ENCODE results near the gene CORO2A. TPM values are rescaled to one million over a fixed set of nuclear protein-coding genes. Genes with fewer than 3 reads are reported as not detected.

Gene CORO2A
- total RNA-seq, 1 experiment from 2014 or later: 32.5 TPM

DNA sequence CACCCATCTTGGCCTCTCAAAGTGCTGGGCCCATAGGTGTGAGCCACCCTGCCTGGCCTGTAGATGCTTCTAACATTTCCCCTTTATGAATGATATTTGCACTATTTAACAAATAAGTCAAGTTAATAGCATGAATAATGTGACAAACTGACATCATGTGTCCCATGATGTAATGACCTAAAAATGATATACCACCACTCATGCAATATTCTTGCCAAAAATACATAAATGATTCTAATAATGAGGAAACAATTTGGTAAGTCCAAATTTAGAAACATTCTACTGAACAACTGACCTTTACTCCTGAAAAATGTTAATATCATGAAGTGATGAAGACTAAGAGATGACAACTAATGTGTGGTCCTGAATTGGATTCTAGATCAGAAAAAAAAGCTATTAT, 39.9 kb downstream of the CORO2A start:
- peak overlapping the region; percentile 48; the same call in 1 of the 2 replicates for H3K27ac Mint-ChIP-seq
- ChIA-PET POLR2A (no interaction called here), CTCF (no interaction called here)
- no peaks in the 10 kb centered on the region for H3K4me1 Mint-ChIP-seq
- peaks cover 38% of the 10 kb centered on the region for H3K36me3 Mint-ChIP-seq
- DNase-seq (ENCODE audit: low spot score) (no peak), ATAC-seq (no peak)
- TF ChIP-seq SMAD4 (CRISPR knock-in tag; IDR thresholded peaks at IDR 0.05): no peak
- TF ChIP-seq ZNF121 (CRISPR knock-in tag; IDR thresholded peaks at IDR 0.05): no peak
- TF ChIP-seq, protein P1, sequence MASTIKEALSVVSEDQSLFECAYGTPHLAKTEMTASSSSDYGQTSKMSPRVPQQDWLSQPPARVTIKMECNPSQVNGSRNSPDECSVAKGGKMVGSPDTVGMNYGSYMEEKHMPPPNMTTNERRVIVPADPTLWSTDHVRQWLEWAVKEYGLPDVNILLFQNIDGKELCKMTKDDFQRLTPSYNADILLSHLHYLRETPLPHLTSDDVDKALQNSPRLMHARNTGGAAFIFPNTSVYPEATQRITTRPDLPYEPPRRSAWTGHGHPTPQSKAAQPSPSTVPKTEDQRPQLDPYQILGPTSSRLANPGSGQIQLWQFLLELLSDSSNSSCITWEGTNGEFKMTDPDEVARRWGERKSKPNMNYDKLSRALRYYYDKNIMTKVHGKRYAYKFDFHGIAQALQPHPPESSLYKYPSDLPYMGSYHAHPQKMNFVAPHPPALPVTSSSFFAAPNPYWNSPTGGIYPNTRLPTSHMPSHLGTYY (CRISPR knock-in tag; IDR thresholded peaks at IDR 0.05): no peak
- no peak for TF ChIP-seq TEAD1 (CRISPR knock-in tag; IDR thresholded peaks at IDR 0.05)
- TF ChIP-seq NR3C1 (CRISPR knock-in tag; conservative IDR thresholded peaks at IDR 0.05; ENCODE audit: low read depth): no peak
- no peak for TF ChIP-seq RELA (CRISPR knock-in tag; IDR thresholded peaks at IDR 0.05; ENCODE audit: borderline replicate concordance)
- no peak for TF ChIP-seq FOXJ3 (CRISPR knock-in tag; IDR thresholded peaks at IDR 0.05; ENCODE audit: borderline replicate concordance)
- TF ChIP-seq ZBTB21 (CRISPR knock-in tag; IDR thresholded peaks at IDR 0.05; ENCODE audit: borderline replicate concordance): no peak
- no peak for TF ChIP-seq ZNF263 (CRISPR knock-in tag; IDR thresholded peaks at IDR 0.05; ENCODE audit: low read depth)
- TF ChIP-seq, protein P2, sequence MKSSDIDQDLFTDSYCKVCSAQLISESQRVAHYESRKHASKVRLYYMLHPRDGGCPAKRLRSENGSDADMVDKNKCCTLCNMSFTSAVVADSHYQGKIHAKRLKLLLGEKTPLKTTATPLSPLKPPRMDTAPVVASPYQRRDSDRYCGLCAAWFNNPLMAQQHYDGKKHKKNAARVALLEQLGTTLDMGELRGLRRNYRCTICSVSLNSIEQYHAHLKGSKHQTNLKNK (CRISPR knock-in tag; IDR thresholded peaks at IDR 0.05): no peak
- TF ChIP-seq IRF2 (CRISPR knock-in tag; IDR thresholded peaks at IDR 0.05; ENCODE audit: borderline replicate concordance, low read depth): no peak
- no peak for TF ChIP-seq NFE2L1 (CRISPR knock-in tag; IDR thresholded peaks at IDR 0.05)
- TF ChIP-seq, protein P3, sequence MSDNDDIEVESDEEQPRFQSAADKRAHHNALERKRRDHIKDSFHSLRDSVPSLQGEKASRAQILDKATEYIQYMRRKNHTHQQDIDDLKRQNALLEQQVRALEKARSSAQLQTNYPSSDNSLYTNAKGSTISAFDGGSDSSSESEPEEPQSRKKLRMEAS (CRISPR knock-in tag; IDR thresholded peaks at IDR 0.05): no peak
- TF ChIP-seq, protein P4, sequence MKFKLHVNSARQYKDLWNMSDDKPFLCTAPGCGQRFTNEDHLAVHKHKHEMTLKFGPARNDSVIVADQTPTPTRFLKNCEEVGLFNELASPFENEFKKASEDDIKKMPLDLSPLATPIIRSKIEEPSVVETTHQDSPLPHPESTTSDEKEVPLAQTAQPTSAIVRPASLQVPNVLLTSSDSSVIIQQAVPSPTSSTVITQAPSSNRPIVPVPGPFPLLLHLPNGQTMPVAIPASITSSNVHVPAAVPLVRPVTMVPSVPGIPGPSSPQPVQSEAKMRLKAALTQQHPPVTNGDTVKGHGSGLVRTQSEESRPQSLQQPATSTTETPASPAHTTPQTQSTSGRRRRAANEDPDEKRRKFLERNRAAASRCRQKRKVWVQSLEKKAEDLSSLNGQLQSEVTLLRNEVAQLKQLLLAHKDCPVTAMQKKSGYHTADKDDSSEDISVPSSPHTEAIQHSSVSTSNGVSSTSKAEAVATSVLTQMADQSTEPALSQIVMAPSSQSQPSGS (CRISPR knock-in tag; IDR thresholded peaks at IDR 0.05; ENCODE audit: borderline replicate concordance, low read depth): no peak
- TF ChIP-seq, protein P5, sequence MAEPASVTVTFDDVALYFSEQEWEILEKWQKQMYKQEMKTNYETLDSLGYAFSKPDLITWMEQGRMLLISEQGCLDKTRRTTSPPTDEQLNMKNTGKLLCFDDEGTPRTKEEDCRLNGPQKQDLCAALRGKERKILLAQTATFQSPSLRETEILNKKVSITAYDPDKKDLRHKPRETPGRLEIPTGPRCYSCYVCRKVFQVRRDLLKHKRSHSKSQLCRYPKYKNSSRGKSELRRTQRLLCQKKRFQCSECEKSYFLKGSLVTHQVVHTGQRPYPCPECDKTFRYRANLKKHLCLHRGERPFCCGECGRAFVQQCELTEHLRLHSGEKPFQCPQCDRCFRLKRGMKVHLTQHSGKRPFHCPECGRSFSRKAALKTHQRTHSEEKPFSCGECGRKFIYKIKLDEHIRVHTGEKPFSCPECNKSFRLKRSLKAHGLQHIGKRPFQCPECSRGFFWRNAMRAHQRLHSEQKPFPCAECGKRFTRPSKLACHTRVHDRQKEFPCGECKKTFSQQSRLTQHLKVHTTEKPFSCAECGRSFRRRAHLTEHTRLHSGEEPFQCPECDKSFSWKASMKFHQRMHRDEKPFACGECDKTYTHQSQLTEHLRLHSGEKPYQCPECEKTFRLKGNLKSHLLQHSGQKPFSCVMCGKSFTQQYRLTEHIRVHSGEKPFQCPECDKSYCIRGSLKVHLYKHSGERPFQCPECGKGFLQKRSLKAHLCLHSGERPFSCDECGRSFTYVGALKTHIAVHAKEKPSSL (CRISPR knock-in tag; conservative IDR thresholded peaks at IDR 0.05): no peak
- TF ChIP-seq, protein P6, sequence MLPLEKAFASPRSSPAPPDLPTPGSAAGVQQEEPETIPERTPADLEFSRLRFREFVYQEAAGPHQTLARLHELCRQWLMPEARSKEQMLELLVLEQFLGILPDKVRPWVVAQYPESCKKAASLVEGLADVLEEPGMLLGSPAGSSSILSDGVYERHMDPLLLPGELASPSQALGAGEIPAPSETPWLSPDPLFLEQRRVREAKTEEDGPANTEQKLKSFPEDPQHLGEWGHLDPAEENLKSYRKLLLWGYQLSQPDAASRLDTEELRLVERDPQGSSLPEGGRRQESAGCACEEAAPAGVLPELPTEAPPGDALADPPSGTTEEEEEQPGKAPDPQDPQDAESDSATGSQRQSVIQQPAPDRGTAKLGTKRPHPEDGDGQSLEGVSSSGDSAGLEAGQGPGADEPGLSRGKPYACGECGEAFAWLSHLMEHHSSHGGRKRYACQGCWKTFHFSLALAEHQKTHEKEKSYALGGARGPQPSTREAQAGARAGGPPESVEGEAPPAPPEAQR (CRISPR knock-in tag; IDR thresholded peaks at IDR 0.05): no peak
- TF ChIP-seq, protein P7, sequence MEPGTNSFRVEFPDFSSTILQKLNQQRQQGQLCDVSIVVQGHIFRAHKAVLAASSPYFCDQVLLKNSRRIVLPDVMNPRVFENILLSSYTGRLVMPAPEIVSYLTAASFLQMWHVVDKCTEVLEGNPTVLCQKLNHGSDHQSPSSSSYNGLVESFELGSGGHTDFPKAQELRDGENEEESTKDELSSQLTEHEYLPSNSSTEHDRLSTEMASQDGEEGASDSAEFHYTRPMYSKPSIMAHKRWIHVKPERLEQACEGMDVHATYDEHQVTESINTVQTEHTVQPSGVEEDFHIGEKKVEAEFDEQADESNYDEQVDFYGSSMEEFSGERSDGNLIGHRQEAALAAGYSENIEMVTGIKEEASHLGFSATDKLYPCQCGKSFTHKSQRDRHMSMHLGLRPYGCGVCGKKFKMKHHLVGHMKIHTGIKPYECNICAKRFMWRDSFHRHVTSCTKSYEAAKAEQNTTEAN (CRISPR knock-in tag; IDR thresholded peaks at IDR 0.05): no peak
- TF ChIP-seq, protein P8, sequence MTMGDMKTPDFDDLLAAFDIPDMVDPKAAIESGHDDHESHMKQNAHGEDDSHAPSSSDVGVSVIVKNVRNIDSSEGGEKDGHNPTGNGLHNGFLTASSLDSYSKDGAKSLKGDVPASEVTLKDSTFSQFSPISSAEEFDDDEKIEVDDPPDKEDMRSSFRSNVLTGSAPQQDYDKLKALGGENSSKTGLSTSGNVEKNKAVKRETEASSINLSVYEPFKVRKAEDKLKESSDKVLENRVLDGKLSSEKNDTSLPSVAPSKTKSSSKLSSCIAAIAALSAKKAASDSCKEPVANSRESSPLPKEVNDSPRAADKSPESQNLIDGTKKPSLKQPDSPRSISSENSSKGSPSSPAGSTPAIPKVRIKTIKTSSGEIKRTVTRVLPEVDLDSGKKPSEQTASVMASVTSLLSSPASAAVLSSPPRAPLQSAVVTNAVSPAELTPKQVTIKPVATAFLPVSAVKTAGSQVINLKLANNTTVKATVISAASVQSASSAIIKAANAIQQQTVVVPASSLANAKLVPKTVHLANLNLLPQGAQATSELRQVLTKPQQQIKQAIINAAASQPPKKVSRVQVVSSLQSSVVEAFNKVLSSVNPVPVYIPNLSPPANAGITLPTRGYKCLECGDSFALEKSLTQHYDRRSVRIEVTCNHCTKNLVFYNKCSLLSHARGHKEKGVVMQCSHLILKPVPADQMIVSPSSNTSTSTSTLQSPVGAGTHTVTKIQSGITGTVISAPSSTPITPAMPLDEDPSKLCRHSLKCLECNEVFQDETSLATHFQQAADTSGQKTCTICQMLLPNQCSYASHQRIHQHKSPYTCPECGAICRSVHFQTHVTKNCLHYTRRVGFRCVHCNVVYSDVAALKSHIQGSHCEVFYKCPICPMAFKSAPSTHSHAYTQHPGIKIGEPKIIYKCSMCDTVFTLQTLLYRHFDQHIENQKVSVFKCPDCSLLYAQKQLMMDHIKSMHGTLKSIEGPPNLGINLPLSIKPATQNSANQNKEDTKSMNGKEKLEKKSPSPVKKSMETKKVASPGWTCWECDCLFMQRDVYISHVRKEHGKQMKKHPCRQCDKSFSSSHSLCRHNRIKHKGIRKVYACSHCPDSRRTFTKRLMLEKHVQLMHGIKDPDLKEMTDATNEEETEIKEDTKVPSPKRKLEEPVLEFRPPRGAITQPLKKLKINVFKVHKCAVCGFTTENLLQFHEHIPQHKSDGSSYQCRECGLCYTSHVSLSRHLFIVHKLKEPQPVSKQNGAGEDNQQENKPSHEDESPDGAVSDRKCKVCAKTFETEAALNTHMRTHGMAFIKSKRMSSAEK (CRISPR knock-in tag; IDR thresholded peaks at IDR 0.05; ENCODE audit: borderline replicate concordance): no peak
- H3K27me3 Mint-ChIP-seq (ENCODE audit: low read depth): no peaks in the 10 kb centered on the region
- H3K4me3 Mint-ChIP-seq: no peak overlapping the region
- no peaks in the 10 kb centered on the region for H3K9me3 Mint-ChIP-seq
